H9 (cell line): Measurements from ENCODE around the gene PAFAH1B1. TPM values are rescaled to one million over a fixed set of nuclear protein-coding genes. Genes with fewer than 3 reads are reported as not detected.

Source experiments
- DNase-seq: peaks from one replicate; pipeline ENCODE4 v3.0.0-alpha.2; 2017
- H2AFZ ChIP-seq: one replicate; pipeline ENCODE4 v1.6.1; 2013; ENCODE audit warnings: mild to moderate bottlenecking, low read length, control low read depth, moderate library complexity
- H2AK5ac ChIP-seq: 2 replicates; pipeline ENCODE4 v1.6.1; 2013; ENCODE audit warnings: low read length, control low read depth, mixed read lengths; ENCODE audit not compliant: insufficient read length
- H2BK120ac ChIP-seq: one replicate; pipeline ENCODE4 v1.6.1; 2013; ENCODE audit warnings: low read depth, mild to moderate bottlenecking, low read length, control low read depth, inconsistent platforms; ENCODE audit not compliant: poor library complexity, severe bottlenecking
- H2BK12ac ChIP-seq: 2 replicates; pipeline ENCODE4 v1.6.1; 2013; ENCODE audit warnings: low read length, control low read depth, mixed read lengths, low read depth; ENCODE audit not compliant: insufficient read length
- H2BK15ac ChIP-seq: 2 replicates; pipeline ENCODE4 v1.6.1; 2013; ENCODE audit warnings: low read depth, low read length, control low read depth
- H2BK20ac ChIP-seq: one replicate; pipeline ENCODE4 v1.6.1; 2013; ENCODE audit warnings: low read depth, mild to moderate bottlenecking, low read length, control low read depth, inconsistent platforms; ENCODE audit not compliant: poor library complexity, severe bottlenecking
- H2BK5ac ChIP-seq: 2 replicates; pipeline ENCODE4 v1.6.1; 2013; ENCODE audit warnings: low read length, control low read depth, mixed read lengths; ENCODE audit not compliant: insufficient read length
- H3K14ac ChIP-seq: 2 replicates; pipeline ENCODE4 v1.6.1; 2013; ENCODE audit warnings: low read length, control low read depth; ENCODE audit not compliant: insufficient read depth
- H3K18ac ChIP-seq: 2 replicates; pipeline ENCODE4 v1.6.1; 2013; ENCODE audit warnings: low read depth, mild to moderate bottlenecking, mixed read lengths, low read length, control low read depth; ENCODE audit not compliant: insufficient read length
- H3K23ac ChIP-seq: 2 replicates; pipeline ENCODE4 v1.6.1; 2013; ENCODE audit warnings: low read length, control low read depth, mixed read lengths, low read depth; ENCODE audit not compliant: insufficient read length
- H3K23me2 ChIP-seq: 2 replicates; pipeline ENCODE4 v1.6.1; 2013; ENCODE audit warnings: low read depth, mild to moderate bottlenecking, mixed read lengths, low read length, control low read depth; ENCODE audit not compliant: insufficient read length, poor library complexity, severe bottlenecking
- H3K27ac ChIP-seq: 2 replicates; pipeline ENCODE4 v1.5.1; 2013; ENCODE audit warnings: low read length, control low read depth, mixed read lengths, low read depth; ENCODE audit not compliant: insufficient read length
- H3K27me3 ChIP-seq: 2 replicates; pipeline ENCODE4 v1.6.1; 2013; ENCODE audit warnings: low read length, control low read depth, inconsistent platforms; ENCODE audit not compliant: insufficient read depth
- H3K4ac ChIP-seq: 2 replicates; pipeline ENCODE4 v1.6.1; 2013; ENCODE audit warnings: low read depth, mild to moderate bottlenecking, control low read depth, inconsistent platforms, low read length, moderate library complexity
- H3K4me1 ChIP-seq: 2 replicates; pipeline ENCODE4 v1.6.1; 2013; ENCODE audit warnings: low read length, control low read depth, inconsistent platforms; ENCODE audit not compliant: insufficient read depth
- H3K4me2 ChIP-seq: 2 replicates; pipeline ENCODE4 v1.6.1; 2013; ENCODE audit warnings: low read length, control low read depth, mixed read lengths; ENCODE audit not compliant: insufficient read length, insufficient read depth
- H3K56ac ChIP-seq: 2 replicates; pipeline ENCODE4 v1.6.1; 2013; ENCODE audit warnings: low read depth, mild to moderate bottlenecking, mixed read lengths, low read length, control low read depth; ENCODE audit not compliant: insufficient read length
- H3K79me1 ChIP-seq: 2 replicates; pipeline ENCODE4 v1.6.1; 2013; ENCODE audit warnings: low read depth, mild to moderate bottlenecking, moderate library complexity, low read length, control low read depth, inconsistent platforms; ENCODE audit not compliant: insufficient read depth, poor library complexity, severe bottlenecking
- H3K79me2 ChIP-seq: 2 replicates; pipeline ENCODE4 v1.6.1; 2013; ENCODE audit warnings: low read length, control low read depth, inconsistent platforms; ENCODE audit not compliant: insufficient read depth
- H3K9ac ChIP-seq: 2 replicates; pipeline ENCODE4 v1.6.1; 2013; ENCODE audit warnings: low read length, control low read depth, mixed read lengths; ENCODE audit not compliant: insufficient read length; ENCODE audit errors: extremely low read depth
- H3K9me3 ChIP-seq: one replicate; pipeline ENCODE4 v1.6.1; 2013; ENCODE audit warnings: low read depth, low read length, inconsistent platforms; ENCODE audit not compliant: control insufficient read depth
- H3T11ph ChIP-seq: one replicate; pipeline ENCODE4 v1.6.1; 2013; ENCODE audit warnings: mild to moderate bottlenecking, low read length, control low read depth, inconsistent platforms
- H4K20me1 ChIP-seq: one replicate; pipeline ENCODE4 v1.6.1; 2013; ENCODE audit not compliant: control insufficient read depth, insufficient read length, insufficient read depth
- H4K5ac ChIP-seq: 2 replicates; pipeline ENCODE4 v1.6.1; 2013; ENCODE audit warnings: low read depth, mild to moderate bottlenecking, mixed read lengths, low read length, control low read depth; ENCODE audit not compliant: insufficient read length
- H4K8ac ChIP-seq: replicated peaks from 2 replicates; pipeline ENCODE4 v1.6.1; 2013; ENCODE audit warnings: low read length, control low read depth, mixed read lengths, low read depth; ENCODE audit not compliant: insufficient read length
- H4K91ac ChIP-seq: 2 replicates; pipeline ENCODE4 v1.6.1; 2013; ENCODE audit warnings: low read depth, mild to moderate bottlenecking, moderate library complexity, mixed read lengths, low read length, control low read depth; ENCODE audit not compliant: insufficient read length
- H3K27ac Mint-ChIP-seq, 3 experiments: 2 replicates in 2 of 3; 3 replicates in 1 of 3; pipeline ENCODE4 v1.8.0; 2020 to 2021; ENCODE audit warnings: mixed read lengths in 3 of 3, mild to moderate bottlenecking in 1 of 3, moderate library complexity in 1 of 3
- H3K27me3 Mint-ChIP-seq: 2 replicates; pipeline ENCODE4 v1.8.0; 2021; ENCODE audit warnings: low read depth, mild to moderate bottlenecking, moderate library complexity, mixed read lengths
- H3K36me3 Mint-ChIP-seq, 3 experiments: 2 replicates in 2 of 3; 3 replicates in 1 of 3; pipeline ENCODE4 v1.8.0; 2020 to 2021; ENCODE audit warnings: low read depth in 3 of 3, mixed read lengths in 3 of 3; ENCODE audit not compliant: insufficient read depth in 1 of 3
- H3K4me1 Mint-ChIP-seq, 2 experiments: 2 replicates each; pipeline ENCODE4 v1.8.0; 2020; ENCODE audit warnings: mixed read lengths in 2 of 2
- H3K4me3 Mint-ChIP-seq, 2 experiments: 2 replicates in 1 of 2; 3 replicates in 1 of 2; pipeline ENCODE4 v1.8.0; 2020 to 2021; ENCODE audit warnings: mild to moderate bottlenecking in 2 of 2, mixed read lengths in 2 of 2, moderate library complexity in 1 of 2
- H3K9me3 Mint-ChIP-seq, 2 experiments: 2 replicates in 1 of 2; 3 replicates in 1 of 2; pipeline ENCODE4 v1.8.0; 2020; ENCODE audit warnings: mild to moderate bottlenecking in 2 of 2, mixed read lengths in 2 of 2, moderate library complexity in 1 of 2
- WGBS: extraction: QIAGEN DNeasy Blood & Tissue Kit; methylation state at CpG from one replicate; pipeline ENCODE4 v1.1.7; 2013; ENCODE audit warnings: missing lambda C conversion rate, low lambda C conversion rate, mixed read lengths; ENCODE audit not compliant: insufficient read length; ENCODE audit errors: extremely low coverage; 5-methylcytosine and 5-hydroxymethylcytosine counted together
- total RNA-seq: library from RNA; stranded (reverse); gene quantifications from 2 replicates; pipeline ENCODE4 v1.2.1, GENCODE V29; 2021
- TF ChIP-seq, protein P1 (sequence below): fragments of 200-600 bp; sonication (generic); conservative IDR thresholded peaks from 3 replicates; pipeline ENCODE4 v1.8.0; 2021; ENCODE audit warnings: antibody characterized with exemption, mild to moderate bottlenecking

PAFAH1B1 gene
- total RNA-seq, 1 experiment from 2014 or later = 134 TPM

DNA sequence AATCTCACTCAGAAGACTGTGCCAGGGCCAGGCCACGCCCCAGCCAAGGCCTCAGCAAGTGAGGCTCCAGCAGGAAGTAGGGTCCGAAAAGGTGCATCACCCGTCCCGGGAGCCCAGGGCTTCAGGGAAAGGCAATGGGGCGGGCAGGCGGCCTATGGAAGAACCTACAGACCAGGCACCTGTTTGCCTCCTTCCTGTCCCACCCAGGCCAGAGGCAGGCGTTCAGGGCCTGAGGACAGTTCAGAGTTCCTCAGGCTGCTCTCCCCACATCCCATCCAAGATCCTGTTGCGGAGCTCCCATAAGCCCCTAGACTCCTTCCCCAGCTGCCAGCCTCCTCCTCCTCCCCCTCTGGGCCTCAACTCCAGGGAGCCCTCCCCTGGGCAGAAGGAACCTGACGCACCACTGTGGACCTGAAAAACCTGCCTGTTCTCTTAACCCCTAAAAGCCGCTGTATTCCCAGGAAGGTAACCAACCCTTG lies 115.8 kb downstream of the PAFAH1B1 start:
- H3K23me2 ChIP-seq = peaks cover 13% of the 10 kb centered on the region
- peaks cover 47 to 61% of the 10 kb centered on the region in 2 experiments for H3K4me1 Mint-ChIP-seq
- H3K23ac ChIP-seq = no peak overlapping the region
- peaks cover 0 to 7% (median 0%) of the 10 kb centered on the region in 3 experiments; a peak in 2 of 7 replicates for H3K36me3 Mint-ChIP-seq
- no peak overlapping the region for H2AK5ac ChIP-seq
- no peak overlapping the region for H3K4me2 ChIP-seq
- H2BK120ac ChIP-seq = no peak overlapping the region
- H4K20me1 ChIP-seq = no peaks in the 10 kb centered on the region
- H3K18ac ChIP-seq = no peak overlapping the region
- no peak overlapping the region for H3K27ac ChIP-seq
- H3K27me3 Mint-ChIP-seq = peaks cover 16% of the 10 kb centered on the region
- TF ChIP-seq, protein P1, sequence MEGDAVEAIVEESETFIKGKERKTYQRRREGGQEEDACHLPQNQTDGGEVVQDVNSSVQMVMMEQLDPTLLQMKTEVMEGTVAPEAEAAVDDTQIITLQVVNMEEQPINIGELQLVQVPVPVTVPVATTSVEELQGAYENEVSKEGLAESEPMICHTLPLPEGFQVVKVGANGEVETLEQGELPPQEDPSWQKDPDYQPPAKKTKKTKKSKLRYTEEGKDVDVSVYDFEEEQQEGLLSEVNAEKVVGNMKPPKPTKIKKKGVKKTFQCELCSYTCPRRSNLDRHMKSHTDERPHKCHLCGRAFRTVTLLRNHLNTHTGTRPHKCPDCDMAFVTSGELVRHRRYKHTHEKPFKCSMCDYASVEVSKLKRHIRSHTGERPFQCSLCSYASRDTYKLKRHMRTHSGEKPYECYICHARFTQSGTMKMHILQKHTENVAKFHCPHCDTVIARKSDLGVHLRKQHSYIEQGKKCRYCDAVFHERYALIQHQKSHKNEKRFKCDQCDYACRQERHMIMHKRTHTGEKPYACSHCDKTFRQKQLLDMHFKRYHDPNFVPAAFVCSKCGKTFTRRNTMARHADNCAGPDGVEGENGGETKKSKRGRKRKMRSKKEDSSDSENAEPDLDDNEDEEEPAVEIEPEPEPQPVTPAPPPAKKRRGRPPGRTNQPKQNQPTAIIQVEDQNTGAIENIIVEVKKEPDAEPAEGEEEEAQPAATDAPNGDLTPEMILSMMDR = no peak
- no peak overlapping the region for H4K91ac ChIP-seq
- H4K5ac ChIP-seq = no peak overlapping the region
- H3K9me3 Mint-ChIP-seq = no peaks in the 10 kb centered on the region; a peak in 1 of 5 replicates
- H3K27ac Mint-ChIP-seq = 0 out of 7 replicates have a peak overlapping the region, but pooled peaks of 2 of the 3 experiments have one; percentile 57 to 89
- H3K27me3 ChIP-seq = no peaks in the 10 kb centered on the region; the same call in 1 of the 2 replicates
- WGBS = no CpG with 5 or more reads among the region's 10 CpGs
- H2BK5ac ChIP-seq = no peak overlapping the region
- H2AFZ ChIP-seq = no peak overlapping the region
- H2BK12ac ChIP-seq = no peak overlapping the region
- no peak overlapping the region for H4K8ac ChIP-seq
- no peak overlapping the region for H2BK15ac ChIP-seq
- no peaks in the 10 kb centered on the region for H3K9me3 ChIP-seq
- H3K14ac ChIP-seq = no peak overlapping the region; the same call in 1 of the 2 replicates
- H3T11ph ChIP-seq = no peak overlapping the region
- peaks cover 4% of the 10 kb centered on the region; the same call in 1 of the 2 replicates for H3K4me1 ChIP-seq
- H3K9ac ChIP-seq = no peak overlapping the region
- H3K56ac ChIP-seq = no peak overlapping the region
- peaks cover 17% of the 10 kb centered on the region; the same call in 1 of the 2 replicates for H3K79me2 ChIP-seq
- DNase-seq = no peak
- no peaks in the 10 kb centered on the region for H3K79me1 ChIP-seq
- no peak overlapping the region for H2BK20ac ChIP-seq
- peak overlapping the region; percentile 51 to 80; a peak in 3 of 5 replicates for H3K4me3 Mint-ChIP-seq
- H3K4ac ChIP-seq = no peak overlapping the region
